ENCODE measurements around the gene PTPRM. TPM values are rescaled to one million over a fixed set of nuclear protein-coding genes. Genes with fewer than 3 reads are reported as not detected.

PTPRM gene
- total RNA-seq, 1 donor from 2014 or later: 11.5 TPM

DNA sequence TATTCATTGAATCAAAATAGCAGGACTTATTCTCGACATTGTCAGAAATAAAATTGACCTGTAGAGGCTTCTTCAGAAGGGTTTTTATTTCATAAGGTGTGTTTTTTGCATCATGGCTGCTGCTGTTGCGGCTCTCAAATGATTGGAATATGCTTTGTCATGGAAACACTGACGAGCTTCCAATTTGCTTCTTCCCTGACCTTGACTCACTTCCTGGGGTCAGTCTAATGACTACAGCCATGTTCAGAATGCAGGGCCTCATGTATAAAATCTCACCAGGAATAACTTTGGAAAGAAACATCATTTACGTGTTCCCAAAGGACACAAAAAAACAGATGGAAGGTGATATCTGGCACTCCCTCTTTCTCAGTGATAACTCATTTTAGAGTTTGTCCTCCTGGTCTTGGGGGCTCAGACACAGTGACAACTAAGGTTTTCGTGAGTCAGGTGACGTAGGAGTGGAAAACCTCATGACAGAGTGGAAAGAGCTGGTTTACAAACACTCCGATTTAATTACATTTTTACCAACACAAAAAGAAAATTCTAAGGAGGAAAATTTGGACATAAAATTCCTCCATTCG is 575.1 kb downstream of the PTPRM start:
- Mint-ChIP-seq H3K9me3 (peaks cover 4% of the 10 kb centered on the region), H3K27ac (no peak overlapping the region), H3K4me1 (no peaks in the 10 kb centered on the region), H3K27me3 (no peaks in the 10 kb centered on the region), H3K4me3 (no peak overlapping the region), H3K36me3 (ENCODE audit: low read depth) (no peaks in the 10 kb centered on the region)
- no peak for DNase-seq
- intact Hi-C loops (cut with micrococcal nuclease): no loop called here

DNA sequence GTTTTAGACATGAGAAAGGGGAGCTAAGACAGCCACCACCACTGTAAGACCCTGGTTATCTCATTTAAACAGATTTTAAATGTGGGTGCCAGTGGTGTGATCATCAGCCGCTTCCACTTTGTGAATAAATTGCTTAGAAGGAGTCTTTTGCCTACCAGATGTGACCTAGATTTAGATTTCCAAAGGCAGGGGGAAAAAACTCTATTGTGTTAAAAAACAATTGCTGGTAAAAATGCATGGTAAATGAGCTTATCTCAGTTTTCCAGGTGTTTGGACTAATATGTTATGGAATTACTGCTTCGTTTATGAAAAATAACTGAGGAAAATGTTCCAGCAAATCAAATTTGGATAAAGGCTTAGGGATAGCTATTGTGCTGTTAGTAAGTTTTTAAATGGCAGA is 575.8 kb downstream of the PTPRM start:
- H3K9me3 Mint-ChIP-seq: peaks cover 4% of the 10 kb centered on the region
- H3K4me3 Mint-ChIP-seq: no peak overlapping the region
- intact Hi-C loops (cut with micrococcal nuclease): no loop called here
- H3K27ac Mint-ChIP-seq: no peak overlapping the region
- no peaks in the 10 kb centered on the region for H3K36me3 Mint-ChIP-seq (ENCODE audit: low read depth)
- no peaks in the 10 kb centered on the region for H3K27me3 Mint-ChIP-seq
- no peaks in the 10 kb centered on the region for H3K4me1 Mint-ChIP-seq
- DNase-seq: no peak

DNA sequence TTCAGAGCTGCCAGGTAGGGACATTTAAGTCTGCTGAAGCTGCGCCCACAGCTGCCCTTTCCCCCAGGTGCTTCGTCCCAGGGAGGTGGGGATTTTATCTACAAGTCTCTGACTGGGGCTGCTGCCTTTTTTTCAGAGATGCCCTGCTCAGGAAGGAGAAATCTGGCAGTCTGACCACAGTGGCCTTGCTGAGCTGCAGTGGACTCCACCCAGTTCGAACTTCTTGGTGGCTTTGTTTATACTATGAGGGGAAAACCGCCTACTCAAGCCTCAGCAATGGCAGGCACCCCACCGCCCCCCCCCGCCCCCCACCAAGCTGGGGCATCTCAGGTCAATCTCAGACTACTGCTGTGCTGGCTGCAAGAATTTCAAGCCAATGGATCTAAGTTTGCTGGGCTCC is 584.1 kb downstream of the PTPRM start:
- DNase-seq: no peak
- Mint-ChIP-seq H3K4me1 (no peaks in the 10 kb centered on the region), H3K36me3 (ENCODE audit: low read depth) (no peaks in the 10 kb centered on the region), H3K27me3 (no peaks in the 10 kb centered on the region), H3K4me3 (no peak overlapping the region), H3K9me3 (peaks cover 4% of the 10 kb centered on the region), H3K27ac (no peak overlapping the region)
- intact Hi-C loops (cut with micrococcal nuclease): no loop called here

DNA sequence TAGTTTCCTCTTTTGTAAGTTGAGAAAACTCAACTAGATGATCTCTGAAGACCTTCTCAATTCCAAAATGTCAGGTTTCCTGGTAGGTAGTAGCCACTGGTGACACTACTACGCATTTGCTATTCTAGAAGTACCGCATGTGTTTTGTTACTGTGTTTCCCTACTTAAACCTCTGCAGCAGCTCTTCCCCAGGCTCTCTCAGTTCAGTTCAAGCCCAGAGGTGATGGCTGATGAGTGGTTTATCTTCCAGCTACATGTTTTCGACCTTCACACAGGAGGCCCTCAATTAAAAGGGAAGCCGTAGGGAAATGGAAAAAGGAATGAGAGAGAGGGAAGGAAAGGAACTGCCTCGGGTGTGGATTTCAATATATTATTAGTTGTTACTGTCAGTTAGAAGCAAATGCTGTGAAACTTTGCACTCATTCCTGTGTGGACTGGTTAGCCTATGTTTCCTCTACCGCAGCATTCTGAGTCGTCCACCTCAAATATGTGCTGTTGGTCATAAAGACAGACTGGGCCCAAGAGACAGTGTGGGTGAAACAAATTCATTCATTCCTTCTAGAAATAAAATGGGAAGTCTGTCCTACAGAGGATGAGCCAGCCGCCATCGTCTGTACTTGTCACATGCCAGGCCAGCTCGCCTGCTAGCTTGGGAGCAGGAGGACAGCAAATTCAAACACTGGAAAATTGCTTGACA is 586.9 kb downstream of the PTPRM start:
- no peak overlapping the region for H3K4me3 Mint-ChIP-seq
- intact Hi-C loops (cut with micrococcal nuclease): no loop called here
- H3K27ac Mint-ChIP-seq: no peak overlapping the region
- H3K36me3 Mint-ChIP-seq (ENCODE audit: low read depth): no peaks in the 10 kb centered on the region
- no peaks in the 10 kb centered on the region for H3K4me1 Mint-ChIP-seq
- DNase-seq: no peak
- H3K9me3 Mint-ChIP-seq: no peaks in the 10 kb centered on the region
- no peaks in the 10 kb centered on the region for H3K27me3 Mint-ChIP-seq

DNA sequence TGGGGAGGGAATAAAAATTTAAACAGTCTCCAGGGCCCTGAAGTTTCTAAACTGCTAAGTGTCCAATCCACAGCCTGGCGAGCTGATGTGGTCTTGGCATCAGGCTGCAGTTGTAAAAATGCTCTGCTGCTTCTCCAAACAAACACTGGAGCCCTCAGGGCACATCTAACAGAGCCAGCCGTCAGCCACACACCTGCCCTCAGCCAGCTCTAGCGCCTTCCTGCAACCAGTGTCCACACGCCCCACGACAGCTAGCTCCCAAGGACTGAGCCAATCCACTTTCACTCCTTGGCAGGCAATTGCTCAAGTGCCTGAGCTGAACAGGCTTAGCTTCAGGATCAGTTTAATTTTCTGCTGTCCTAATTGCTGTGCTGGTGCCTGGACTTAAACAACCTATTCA is 595.7 kb downstream of the PTPRM start:
- H3K4me1 Mint-ChIP-seq: no peaks in the 10 kb centered on the region
- peaks cover 3% of the 10 kb centered on the region for H3K9me3 Mint-ChIP-seq
- H3K27me3 Mint-ChIP-seq: no peaks in the 10 kb centered on the region
- intact Hi-C loops (cut with micrococcal nuclease): no loop called here
- no peak overlapping the region for H3K4me3 Mint-ChIP-seq
- H3K27ac Mint-ChIP-seq: no peak overlapping the region
- DNase-seq: no peak
- no peaks in the 10 kb centered on the region for H3K36me3 Mint-ChIP-seq (ENCODE audit: low read depth)

DNA sequence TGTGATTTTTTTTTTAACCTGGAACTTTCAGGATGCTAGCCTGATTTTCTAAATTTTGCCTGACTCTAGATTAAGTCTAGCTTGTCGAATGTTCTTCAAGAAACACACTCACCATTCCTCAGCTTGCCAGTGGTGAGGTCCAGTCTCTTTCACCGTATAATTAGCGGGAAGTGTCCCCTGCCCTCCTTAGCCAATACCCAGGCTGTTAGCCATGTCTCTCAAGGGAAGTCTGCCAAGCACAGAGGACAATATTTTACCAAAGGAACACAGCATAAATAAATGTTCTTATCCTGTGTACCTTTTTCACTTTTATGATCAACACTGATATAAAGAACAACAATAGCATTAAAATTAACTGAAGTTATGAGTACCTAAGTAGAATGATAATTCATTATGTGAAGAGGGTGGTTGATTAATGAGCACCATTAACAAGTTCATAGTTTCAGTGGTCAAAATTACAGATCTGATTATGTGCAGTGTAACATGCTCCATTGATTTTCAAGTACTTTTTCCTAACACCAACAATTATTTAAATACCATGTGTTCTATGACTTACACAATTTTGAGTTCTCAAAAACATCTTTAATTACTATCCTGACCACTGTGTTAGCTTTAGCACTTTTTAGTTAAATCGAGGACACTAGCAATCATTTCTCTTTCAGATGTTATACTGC is 596.3 kb downstream of the PTPRM start:
- no peak for DNase-seq
- H3K27me3 Mint-ChIP-seq: no peaks in the 10 kb centered on the region
- no peak overlapping the region for H3K4me3 Mint-ChIP-seq
- H3K36me3 Mint-ChIP-seq (ENCODE audit: low read depth): no peaks in the 10 kb centered on the region
- no peak overlapping the region for H3K27ac Mint-ChIP-seq
- intact Hi-C loops (cut with micrococcal nuclease): no loop called here
- H3K4me1 Mint-ChIP-seq: no peaks in the 10 kb centered on the region
- H3K9me3 Mint-ChIP-seq: peaks cover 3% of the 10 kb centered on the region

DNA sequence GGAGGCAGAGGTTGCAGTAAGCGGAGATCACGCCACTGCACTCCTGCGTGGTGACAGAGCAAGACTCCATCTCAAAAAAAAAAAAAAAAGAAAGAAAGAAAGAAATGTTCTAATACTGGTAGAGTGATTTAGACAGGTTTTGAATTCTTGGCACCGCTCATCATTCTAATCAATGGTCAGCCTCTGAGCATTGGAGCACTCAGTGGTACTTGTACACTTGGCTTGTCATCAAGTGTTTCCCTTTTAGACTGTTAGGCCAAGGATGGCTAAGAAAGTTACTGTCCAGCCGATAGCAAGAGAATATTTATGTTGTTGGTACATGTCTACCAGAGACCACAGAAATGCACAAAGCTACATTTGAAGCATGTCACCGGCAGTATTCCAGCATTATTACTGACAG is 598.0 kb downstream of the PTPRM start:
- H3K4me3 Mint-ChIP-seq: no peak overlapping the region
- H3K27me3 Mint-ChIP-seq: no peaks in the 10 kb centered on the region
- peaks cover 3% of the 10 kb centered on the region for H3K9me3 Mint-ChIP-seq
- no peak overlapping the region for H3K27ac Mint-ChIP-seq
- no peak for DNase-seq
- no peaks in the 10 kb centered on the region for H3K4me1 Mint-ChIP-seq
- intact Hi-C loops (cut with micrococcal nuclease): no loop called here
- no peaks in the 10 kb centered on the region for H3K36me3 Mint-ChIP-seq (ENCODE audit: low read depth)

DNA sequence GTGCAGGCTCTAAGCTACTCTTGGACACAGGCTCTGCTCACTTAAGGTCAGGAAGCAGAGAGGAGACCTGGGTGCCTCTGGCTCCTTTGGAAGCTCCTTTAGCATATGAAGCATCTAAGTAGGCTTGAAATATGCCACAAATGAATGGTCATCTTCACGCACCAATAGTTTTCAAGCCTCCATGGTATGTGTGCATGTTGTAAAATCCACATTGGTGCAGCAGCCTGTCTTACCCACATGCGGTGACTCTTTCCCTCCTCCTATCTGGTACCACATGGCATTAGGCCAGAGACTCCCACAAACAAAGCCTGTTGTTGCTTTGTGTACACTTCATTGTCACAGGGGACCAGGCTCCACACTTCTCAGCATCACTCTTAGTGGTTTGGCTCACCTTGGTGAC is 599.9 kb downstream of the PTPRM start:
- Mint-ChIP-seq H3K4me3 (no peak overlapping the region), H3K4me1 (no peaks in the 10 kb centered on the region), H3K9me3 (peaks cover 3% of the 10 kb centered on the region), H3K36me3 (ENCODE audit: low read depth) (no peaks in the 10 kb centered on the region), H3K27ac (no peak overlapping the region), H3K27me3 (no peaks in the 10 kb centered on the region)
- intact Hi-C loops (cut with micrococcal nuclease): no loop called here
- DNase-seq: no peak

DNA sequence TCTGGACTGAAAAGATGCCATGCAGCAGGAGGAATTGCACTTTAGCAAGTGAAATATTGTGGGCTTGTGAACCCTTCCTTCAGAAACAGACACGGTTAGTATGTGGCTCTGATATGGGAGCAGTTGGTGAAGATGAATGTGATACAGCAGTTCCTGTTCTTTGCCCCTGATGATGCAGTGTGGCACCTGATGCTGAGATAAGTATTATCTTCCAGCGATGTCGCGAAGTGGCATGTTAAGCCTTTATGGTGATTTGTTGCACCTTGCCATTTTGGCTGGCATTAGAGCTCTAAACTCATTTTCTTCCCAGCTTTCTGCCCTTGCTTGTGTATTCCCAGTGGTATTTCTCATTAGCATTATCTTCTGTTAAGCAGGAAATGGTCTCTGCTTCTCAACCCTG is 600.6 kb downstream of the PTPRM start:
- Mint-ChIP-seq H3K4me1 (no peaks in the 10 kb centered on the region), H3K36me3 (ENCODE audit: low read depth) (no peaks in the 10 kb centered on the region), H3K9me3 (peaks cover 3% of the 10 kb centered on the region), H3K4me3 (no peak overlapping the region), H3K27ac (no peak overlapping the region), H3K27me3 (no peaks in the 10 kb centered on the region)
- intact Hi-C loops (cut with micrococcal nuclease): no loop called here
- no peak for DNase-seq

DNA sequence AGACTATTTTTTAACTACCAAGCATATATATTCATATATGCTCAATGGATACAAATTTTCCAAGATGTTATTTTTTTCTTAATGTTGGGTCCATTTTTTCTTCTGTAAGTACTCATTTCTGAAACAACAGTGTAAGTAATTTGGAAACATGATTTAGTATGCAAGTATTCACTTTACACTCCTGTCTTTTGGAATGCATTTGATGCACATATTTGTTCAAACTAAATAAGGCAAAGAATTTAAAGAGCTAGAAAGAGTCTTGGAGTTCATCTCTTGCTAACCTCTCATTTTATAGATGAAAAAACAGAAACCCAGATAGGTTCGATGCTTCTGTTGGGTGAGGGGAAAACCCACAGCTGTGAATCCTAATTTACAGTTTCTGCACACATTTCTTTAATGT is 602.6 kb downstream of the PTPRM start:
- no peaks in the 10 kb centered on the region for H3K4me1 Mint-ChIP-seq
- no peaks in the 10 kb centered on the region for H3K36me3 Mint-ChIP-seq (ENCODE audit: low read depth)
- H3K27me3 Mint-ChIP-seq: no peaks in the 10 kb centered on the region
- no peaks in the 10 kb centered on the region for H3K9me3 Mint-ChIP-seq
- DNase-seq: no peak
- no peak overlapping the region for H3K4me3 Mint-ChIP-seq
- no peak overlapping the region for H3K27ac Mint-ChIP-seq
- intact Hi-C loops (cut with micrococcal nuclease): no loop called here

DNA sequence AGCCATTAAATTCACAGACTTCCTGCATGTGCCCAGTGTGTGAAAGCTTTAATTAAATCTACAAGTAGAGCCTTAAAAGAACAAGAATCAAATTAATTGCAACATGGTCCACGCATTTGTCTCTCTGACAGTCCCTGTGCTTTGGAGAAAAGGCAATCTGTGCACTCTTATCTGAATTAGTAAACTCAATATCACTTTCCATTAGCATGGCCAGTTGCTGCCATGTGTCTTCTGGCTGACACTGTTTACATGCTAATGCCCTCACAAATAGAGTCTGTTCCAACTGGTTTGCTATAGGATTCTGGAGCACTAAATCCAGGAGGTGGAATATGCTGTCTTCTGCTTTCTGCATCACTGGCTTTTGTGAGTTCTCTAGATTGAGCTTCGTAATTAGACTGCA is 607.7 kb downstream of the PTPRM start:
- H3K36me3 Mint-ChIP-seq (ENCODE audit: low read depth): no peaks in the 10 kb centered on the region
- no peaks in the 10 kb centered on the region for H3K4me1 Mint-ChIP-seq
- DNase-seq: no peak
- no peaks in the 10 kb centered on the region for H3K9me3 Mint-ChIP-seq
- intact Hi-C loops (cut with micrococcal nuclease): no loop called here
- H3K27ac Mint-ChIP-seq: no peak overlapping the region
- no peaks in the 10 kb centered on the region for H3K27me3 Mint-ChIP-seq
- no peak overlapping the region for H3K4me3 Mint-ChIP-seq

DNA sequence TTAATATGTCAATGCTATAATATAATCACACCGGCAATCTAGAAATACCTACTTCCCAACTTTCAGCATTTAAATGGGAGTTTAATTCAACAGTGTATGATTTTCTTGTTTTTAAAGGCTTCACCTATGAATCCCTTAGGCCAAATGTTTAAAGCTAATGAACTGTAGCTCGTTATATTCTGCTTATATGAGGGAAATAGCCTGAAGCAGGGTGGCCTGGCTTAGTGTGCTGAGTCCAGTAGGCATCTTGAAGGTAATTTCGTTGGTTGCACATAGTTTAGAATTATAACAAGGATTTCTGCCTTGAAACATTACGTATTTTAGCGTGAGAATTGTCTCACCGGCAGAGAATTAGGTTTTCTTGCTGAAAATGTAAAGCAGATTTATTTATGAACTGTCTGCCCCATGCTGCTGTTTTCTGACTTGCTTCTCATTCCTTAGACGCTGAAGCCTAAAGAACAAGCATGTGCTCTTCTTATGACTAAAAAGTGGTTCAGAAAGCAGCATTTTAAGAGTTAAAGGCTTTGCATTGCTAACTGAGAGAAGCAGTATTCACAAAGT is 608.5 kb downstream of the PTPRM start:
- H3K27ac Mint-ChIP-seq: no peak overlapping the region
- no peaks in the 10 kb centered on the region for H3K36me3 Mint-ChIP-seq (ENCODE audit: low read depth)
- no peaks in the 10 kb centered on the region for H3K9me3 Mint-ChIP-seq
- H3K27me3 Mint-ChIP-seq: no peaks in the 10 kb centered on the region
- no peak for DNase-seq
- no peak overlapping the region for H3K4me3 Mint-ChIP-seq
- intact Hi-C loops (cut with micrococcal nuclease): no loop called here
- no peaks in the 10 kb centered on the region for H3K4me1 Mint-ChIP-seq

DNA sequence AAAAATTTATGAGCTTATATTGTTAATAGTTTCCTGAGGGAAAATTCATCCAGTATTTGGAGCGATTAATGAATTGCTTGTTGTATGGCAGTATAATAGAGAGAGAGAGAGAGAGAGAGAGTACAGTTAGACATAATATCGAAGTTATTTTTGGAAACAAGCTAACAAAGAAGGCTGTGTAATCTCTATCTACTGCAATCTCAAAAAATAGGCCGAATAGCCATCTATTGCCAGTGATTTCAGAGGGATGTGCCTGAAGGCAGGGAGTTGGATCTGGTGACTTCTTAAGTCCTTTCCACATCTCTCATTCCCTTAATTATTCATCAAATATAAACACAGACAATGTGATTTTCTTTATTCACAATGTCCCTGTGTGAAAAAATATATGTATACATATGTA is 609.0 kb downstream of the PTPRM start:
- no peak overlapping the region for H3K4me3 Mint-ChIP-seq
- H3K9me3 Mint-ChIP-seq: no peaks in the 10 kb centered on the region
- H3K27me3 Mint-ChIP-seq: no peaks in the 10 kb centered on the region
- H3K36me3 Mint-ChIP-seq (ENCODE audit: low read depth): no peaks in the 10 kb centered on the region
- intact Hi-C loops (cut with micrococcal nuclease): no loop called here
- no peak overlapping the region for H3K27ac Mint-ChIP-seq
- no peaks in the 10 kb centered on the region for H3K4me1 Mint-ChIP-seq
- no peak for DNase-seq

DNA sequence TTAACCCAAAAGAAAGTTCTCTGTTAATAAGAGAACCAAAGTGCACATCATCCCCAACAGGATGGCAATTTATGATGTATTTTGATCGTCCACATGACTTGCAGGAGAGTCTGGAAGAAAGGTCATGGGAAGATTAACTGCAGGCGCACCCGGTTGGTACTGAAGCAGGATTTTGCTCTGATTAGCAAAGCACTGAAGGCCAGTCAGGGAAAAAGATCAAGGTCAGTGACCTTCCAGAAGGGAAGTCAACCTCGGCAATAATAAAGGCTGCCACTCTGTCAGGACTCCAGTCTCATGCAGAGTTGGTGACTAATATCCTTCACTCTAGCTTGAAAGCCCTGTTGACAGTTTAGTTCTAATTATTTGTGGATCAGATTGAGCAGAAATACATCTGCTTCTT is 609.4 kb downstream of the PTPRM start:
- Mint-ChIP-seq H3K9me3 (no peaks in the 10 kb centered on the region), H3K4me1 (no peaks in the 10 kb centered on the region), H3K36me3 (ENCODE audit: low read depth) (no peaks in the 10 kb centered on the region), H3K27me3 (no peaks in the 10 kb centered on the region), H3K27ac (no peak overlapping the region), H3K4me3 (no peak overlapping the region)
- intact Hi-C loops (cut with micrococcal nuclease): no loop called here
- no peak for DNase-seq

Data from activated CD4-positive, alpha-beta T cell treated with anti-CD3 and anti-CD28 coated beads, Interleukin-2, amount 10 ng/mL, durations not matched to agents 24 days and 14 days (primary cell).